Central memory CD8-positive, alpha-beta T cell (primary cell): Measurements from ENCODE around the gene SLC8A2.

Experiments
- ATAC-seq: fragments of 150-1000 bp; cut with Tn5 transposase; replicated peaks from 2 replicates; pipeline ENCODE4 v1.10.0; 2022; ENCODE audit warnings: mild to moderate bottlenecking, moderate FRiP score, moderate number of reproducible peaks; ENCODE audit not compliant: poor library complexity, severe bottlenecking; ENCODE audit errors: extremely low read depth
- DNase-seq, 2 donors: peaks; one replicate each; pipeline ENCODE4 v3.0.0; 2021; ENCODE audit warnings: low spot score in 2 of 2
- H3K27ac Mint-ChIP-seq: one replicate; pipeline ENCODE4 v1.8.0; 2022; ENCODE audit warnings: low read depth, mild to moderate bottlenecking, moderate library complexity, mixed read lengths
- H3K27me3 Mint-ChIP-seq: one replicate; pipeline ENCODE4 v1.8.0; 2022; ENCODE audit warnings: mixed read lengths
- H3K36me3 Mint-ChIP-seq: one replicate; pipeline ENCODE4 v1.8.0; 2022; ENCODE audit warnings: mild to moderate bottlenecking, moderate library complexity, mixed read lengths; ENCODE audit not compliant: insufficient read depth
- H3K4me1 Mint-ChIP-seq: one replicate; pipeline ENCODE4 v1.8.0; 2022; ENCODE audit warnings: mixed read lengths
- H3K4me3 Mint-ChIP-seq: one replicate; pipeline ENCODE4 v1.8.0; 2022; ENCODE audit warnings: mild to moderate bottlenecking, moderate library complexity, mixed read lengths
- H3K9me3 Mint-ChIP-seq: one replicate; pipeline ENCODE4 v1.8.0; 2022; ENCODE audit warnings: mixed read lengths

Gene SLC8A2

DNA sequence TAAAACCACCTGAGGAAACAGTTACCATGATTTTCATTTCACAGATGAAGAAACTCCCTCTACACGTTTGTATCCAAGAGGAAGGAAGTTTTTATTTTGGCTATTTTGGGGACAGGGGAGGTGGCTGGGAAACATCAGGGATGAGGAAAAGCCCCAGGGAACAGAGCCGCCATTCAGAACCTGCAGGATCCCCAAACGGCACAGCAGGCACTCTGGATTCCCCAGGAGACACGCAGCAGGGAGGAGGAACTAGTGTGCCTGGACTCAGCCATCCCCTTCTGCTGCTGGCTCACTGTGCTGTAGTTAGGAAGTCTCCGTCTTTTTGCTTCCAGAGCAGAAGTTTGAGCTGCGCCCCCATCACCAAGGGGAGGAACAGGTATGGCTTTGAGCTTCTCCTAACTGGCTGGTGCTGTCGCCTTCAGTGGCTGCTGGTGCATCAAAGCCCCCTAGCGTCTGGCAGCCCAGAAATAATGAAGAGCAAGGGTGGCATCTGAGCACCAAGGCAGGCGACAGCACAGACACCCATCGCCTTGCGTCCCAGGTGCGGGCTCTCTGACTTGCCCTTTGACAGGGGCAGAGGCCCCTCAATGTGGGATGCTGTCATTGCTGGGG lies 38.9 kb upstream of the SLC8A2 start:
- ATAC-seq = no peak
- no peaks in the 10 kb centered on the region for H3K9me3 Mint-ChIP-seq
- H3K36me3 Mint-ChIP-seq = peaks cover 31% of the 10 kb centered on the region
- peak overlapping the region; percentile 29 for H3K27ac Mint-ChIP-seq
- H3K4me1 Mint-ChIP-seq = peaks cover 70% of the 10 kb centered on the region
- no peak for DNase-seq
- H3K4me3 Mint-ChIP-seq = no peak overlapping the region
- no peaks in the 10 kb centered on the region for H3K27me3 Mint-ChIP-seq

DNA sequence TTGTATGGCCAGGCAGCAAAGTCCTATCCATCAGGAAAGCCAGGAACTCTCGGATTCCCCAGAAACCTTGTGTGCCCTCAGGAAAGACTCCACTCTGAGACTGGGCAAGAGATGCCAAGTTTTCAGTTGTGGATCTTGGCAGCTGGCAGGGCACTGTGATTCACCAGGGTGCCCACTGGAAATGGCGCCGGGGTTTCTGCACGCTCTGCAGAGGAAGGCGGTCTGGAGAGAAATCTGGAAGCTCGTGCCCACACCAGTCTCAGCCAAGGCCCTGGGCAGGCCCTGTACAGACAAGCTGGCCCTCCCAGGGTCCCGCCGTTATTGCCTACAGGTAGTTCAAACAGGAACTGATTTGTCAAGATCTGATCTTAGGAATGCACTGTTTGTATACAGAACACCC lies 38.3 kb upstream of the SLC8A2 start:
- peaks cover 70% of the 10 kb centered on the region for H3K4me1 Mint-ChIP-seq
- H3K36me3 Mint-ChIP-seq = peaks cover 27% of the 10 kb centered on the region
- no peak overlapping the region for H3K4me3 Mint-ChIP-seq
- no peaks in the 10 kb centered on the region for H3K9me3 Mint-ChIP-seq
- H3K27me3 Mint-ChIP-seq = no peaks in the 10 kb centered on the region
- no peak for DNase-seq
- H3K27ac Mint-ChIP-seq = peak overlapping the region; percentile 29
- no peak for ATAC-seq

DNA sequence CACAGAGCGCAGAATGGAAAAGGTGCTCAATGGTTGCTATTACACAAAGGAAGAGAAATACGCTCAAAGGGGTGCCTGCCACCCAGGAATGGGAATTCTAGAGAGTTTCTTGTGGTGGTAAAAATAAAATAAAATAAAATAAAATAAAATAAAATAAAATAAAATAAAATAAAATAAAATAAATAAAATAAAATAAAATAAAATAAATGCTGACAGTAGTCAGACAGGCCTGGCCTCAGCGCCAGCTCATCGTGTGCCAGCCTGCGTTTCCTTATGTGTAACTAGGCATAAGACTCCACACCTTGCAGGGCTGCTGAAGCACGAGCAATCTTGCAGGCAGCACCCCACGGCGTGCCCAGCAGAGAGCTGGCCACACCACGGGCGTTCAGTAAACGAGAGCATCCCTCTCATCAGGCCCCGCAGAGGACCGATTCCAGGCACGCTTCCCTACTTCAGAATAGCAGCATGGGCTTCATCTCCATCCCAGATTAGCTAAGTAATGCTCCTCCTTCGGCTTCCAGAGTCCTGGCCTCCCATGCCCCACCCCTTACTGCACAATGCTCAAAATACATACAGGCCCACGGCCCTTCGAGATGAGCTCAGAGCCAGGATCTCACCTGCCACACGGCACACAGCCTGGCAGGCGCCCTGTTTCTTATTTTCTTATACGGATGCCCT lies 37.6 kb upstream of the SLC8A2 start:
- Mint-ChIP-seq H3K27ac (no peak overlapping the region), H3K36me3 (peaks cover 22% of the 10 kb centered on the region), H3K4me3 (no peak overlapping the region), H3K27me3 (no peaks in the 10 kb centered on the region), H3K9me3 (no peaks in the 10 kb centered on the region), H3K4me1 (peaks cover 68% of the 10 kb centered on the region)
- ATAC-seq (no peak), DNase-seq (no peak)

DNA sequence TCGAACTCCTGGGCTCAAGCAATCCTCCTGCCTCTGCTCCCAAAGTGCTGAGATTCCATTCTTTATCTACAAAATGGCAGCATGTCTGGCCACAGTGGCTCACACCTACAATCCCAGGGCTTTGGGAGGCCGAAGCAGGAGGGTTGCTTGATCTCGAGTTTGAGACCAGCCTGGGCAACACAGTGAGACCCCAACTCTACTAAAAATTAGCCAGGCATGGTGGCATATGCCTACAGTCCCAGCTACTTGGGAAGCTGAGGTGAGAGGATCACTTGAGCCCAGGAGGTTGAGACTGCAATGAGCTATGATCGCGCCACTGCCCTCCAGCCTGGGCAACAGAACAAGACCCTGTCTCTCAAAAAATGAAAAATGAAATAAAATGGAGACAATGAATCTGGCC lies 37.0 kb upstream of the SLC8A2 start:
- H3K4me1 Mint-ChIP-seq = peaks cover 62% of the 10 kb centered on the region
- H3K27me3 Mint-ChIP-seq = no peaks in the 10 kb centered on the region
- H3K4me3 Mint-ChIP-seq = no peak overlapping the region
- no peak overlapping the region for H3K27ac Mint-ChIP-seq
- H3K36me3 Mint-ChIP-seq = peaks cover 22% of the 10 kb centered on the region
- DNase-seq (no peak), ATAC-seq (no peak)
- H3K9me3 Mint-ChIP-seq = no peaks in the 10 kb centered on the region

DNA sequence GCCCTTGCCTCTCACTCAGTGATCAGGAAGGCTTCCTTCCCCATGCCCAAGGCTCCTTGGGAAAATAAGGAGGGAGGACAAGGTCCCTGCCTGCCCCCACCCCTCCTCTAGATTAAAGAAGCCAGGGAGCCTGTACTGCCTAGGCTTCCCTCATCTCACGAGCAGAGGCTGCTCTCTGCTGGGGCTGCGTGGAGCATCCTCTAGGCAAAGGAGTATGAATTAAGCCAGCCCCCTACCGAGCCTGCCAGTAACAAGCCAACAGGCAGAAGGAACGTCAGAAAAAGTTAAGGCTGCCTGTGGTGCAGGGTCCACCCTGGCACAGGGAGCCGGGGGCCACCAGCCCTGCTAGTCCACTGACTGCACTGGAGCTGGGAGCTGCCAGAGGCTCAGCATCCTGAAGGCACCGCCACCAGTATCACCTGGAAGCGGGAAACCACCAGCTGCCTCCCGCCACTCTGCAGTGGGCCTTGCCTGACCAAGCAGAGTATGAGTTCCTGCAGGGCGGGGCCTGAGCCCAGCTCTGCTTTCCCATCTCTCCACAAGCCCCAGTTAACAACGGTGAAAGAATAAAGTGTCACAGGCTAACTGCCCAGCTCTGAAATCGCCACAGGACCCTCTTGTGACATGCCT lies 36.3 kb upstream of the SLC8A2 start:
- peaks cover 62% of the 10 kb centered on the region for H3K4me1 Mint-ChIP-seq
- H3K27me3 Mint-ChIP-seq = no peaks in the 10 kb centered on the region
- H3K36me3 Mint-ChIP-seq = peaks cover 24% of the 10 kb centered on the region
- H3K27ac Mint-ChIP-seq = peak overlapping the region; percentile 38
- no peak overlapping the region for H3K4me3 Mint-ChIP-seq
- no peaks in the 10 kb centered on the region for H3K9me3 Mint-ChIP-seq
- no peak for ATAC-seq
- no peak for DNase-seq

DNA sequence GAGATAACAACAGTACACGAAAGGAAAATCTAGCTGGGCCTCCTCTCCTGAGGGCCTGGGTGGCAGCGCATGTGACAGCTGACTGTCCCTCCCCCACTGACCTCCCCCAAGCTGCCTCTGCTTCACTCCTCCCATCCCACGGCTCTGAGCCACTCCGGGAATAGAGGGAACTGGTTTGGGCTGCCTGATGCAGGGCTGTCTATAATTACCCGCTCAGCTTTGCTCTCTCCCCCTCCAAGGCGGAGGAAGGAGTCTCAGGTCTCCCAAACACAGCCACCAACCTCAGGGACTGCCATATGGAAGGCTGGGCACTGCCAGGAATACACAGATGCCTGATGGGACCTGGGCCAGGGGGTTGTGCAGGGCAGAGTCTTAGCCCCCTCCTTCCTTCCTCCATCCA lies 35.3 kb upstream of the SLC8A2 start:
- peaks cover 52% of the 10 kb centered on the region for H3K4me1 Mint-ChIP-seq
- H3K9me3 Mint-ChIP-seq = no peaks in the 10 kb centered on the region
- no peaks in the 10 kb centered on the region for H3K27me3 Mint-ChIP-seq
- DNase-seq (no peak), ATAC-seq (no peak)
- H3K27ac Mint-ChIP-seq = peak overlapping the region; percentile 57
- H3K36me3 Mint-ChIP-seq = peaks cover 20% of the 10 kb centered on the region
- H3K4me3 Mint-ChIP-seq = no peak overlapping the region

DNA sequence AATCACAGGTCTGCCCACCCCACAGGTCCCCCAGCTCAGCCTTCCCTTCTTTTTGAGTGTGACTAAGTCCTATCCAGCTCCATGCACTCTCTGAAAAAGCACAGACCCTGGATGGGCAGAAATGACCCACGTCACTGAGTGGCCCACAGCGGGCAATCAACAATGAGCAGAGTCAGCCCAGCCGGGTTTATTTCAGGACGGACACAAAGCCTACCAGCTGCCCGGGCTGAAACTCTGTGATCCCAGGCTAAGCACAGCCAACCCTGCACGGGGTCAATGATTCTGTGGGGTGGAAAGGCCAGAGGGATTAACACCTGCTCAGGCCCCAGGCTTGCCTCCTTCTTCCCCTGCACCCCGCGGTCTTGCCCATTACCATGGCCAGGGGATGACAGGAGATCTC lies 34.8 kb upstream of the SLC8A2 start:
- H3K4me1 Mint-ChIP-seq = peaks cover 51% of the 10 kb centered on the region
- ATAC-seq = no peak
- H3K4me3 Mint-ChIP-seq = no peak overlapping the region
- no peaks in the 10 kb centered on the region for H3K27me3 Mint-ChIP-seq
- no peak overlapping the region for H3K27ac Mint-ChIP-seq
- no peaks in the 10 kb centered on the region for H3K9me3 Mint-ChIP-seq
- peaks cover 23% of the 10 kb centered on the region for H3K36me3 Mint-ChIP-seq
- no peak for DNase-seq

DNA sequence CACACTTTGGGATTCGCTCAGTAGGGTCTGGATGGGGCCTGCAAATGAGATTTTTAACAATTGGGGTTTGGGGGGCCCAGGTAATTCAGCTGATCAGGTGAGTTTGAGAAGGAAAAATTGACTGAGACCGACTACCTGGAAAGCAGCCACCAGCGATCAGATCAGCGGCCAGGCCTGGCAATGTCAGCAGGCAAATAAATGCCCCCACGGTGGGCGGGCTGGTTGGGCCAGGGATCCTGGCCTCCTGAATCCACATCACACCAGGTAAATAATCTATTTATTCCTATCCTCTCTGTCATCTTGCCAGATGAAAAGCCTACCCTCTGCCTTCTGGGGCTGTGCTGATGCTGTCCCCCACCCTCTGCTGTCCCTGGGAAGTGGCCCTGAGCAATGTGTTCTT lies 33.8 kb upstream of the SLC8A2 start:
- ATAC-seq (no peak), DNase-seq (no peak)
- Mint-ChIP-seq H3K27ac (no peak overlapping the region), H3K27me3 (no peaks in the 10 kb centered on the region), H3K4me1 (peaks cover 42% of the 10 kb centered on the region), H3K4me3 (no peak overlapping the region), H3K36me3 (peaks cover 22% of the 10 kb centered on the region), H3K9me3 (no peaks in the 10 kb centered on the region)

DNA sequence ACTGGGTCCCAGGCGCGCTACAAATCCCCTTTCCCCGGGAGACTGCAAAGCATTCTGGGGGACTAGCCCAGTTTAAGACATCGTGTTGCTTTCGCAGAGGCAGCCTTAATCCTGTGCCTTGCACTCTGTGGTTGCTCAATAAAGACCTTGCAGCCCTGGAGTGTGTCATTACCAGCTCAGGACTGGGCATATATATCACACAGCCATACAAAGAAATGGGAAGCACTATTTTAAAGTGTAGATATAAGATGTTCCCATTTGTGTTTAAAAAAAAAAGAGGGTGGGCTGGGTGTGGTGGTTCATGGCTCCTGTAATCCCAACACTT lies 32.1 kb upstream of the SLC8A2 start:
- Mint-ChIP-seq H3K36me3 (peaks cover 15% of the 10 kb centered on the region), H3K27ac (no peak overlapping the region), H3K27me3 (no peaks in the 10 kb centered on the region), H3K4me3 (no peak overlapping the region), H3K9me3 (no peaks in the 10 kb centered on the region), H3K4me1 (peaks cover 29% of the 10 kb centered on the region)
- DNase-seq = no peak
- ATAC-seq = no peak

DNA sequence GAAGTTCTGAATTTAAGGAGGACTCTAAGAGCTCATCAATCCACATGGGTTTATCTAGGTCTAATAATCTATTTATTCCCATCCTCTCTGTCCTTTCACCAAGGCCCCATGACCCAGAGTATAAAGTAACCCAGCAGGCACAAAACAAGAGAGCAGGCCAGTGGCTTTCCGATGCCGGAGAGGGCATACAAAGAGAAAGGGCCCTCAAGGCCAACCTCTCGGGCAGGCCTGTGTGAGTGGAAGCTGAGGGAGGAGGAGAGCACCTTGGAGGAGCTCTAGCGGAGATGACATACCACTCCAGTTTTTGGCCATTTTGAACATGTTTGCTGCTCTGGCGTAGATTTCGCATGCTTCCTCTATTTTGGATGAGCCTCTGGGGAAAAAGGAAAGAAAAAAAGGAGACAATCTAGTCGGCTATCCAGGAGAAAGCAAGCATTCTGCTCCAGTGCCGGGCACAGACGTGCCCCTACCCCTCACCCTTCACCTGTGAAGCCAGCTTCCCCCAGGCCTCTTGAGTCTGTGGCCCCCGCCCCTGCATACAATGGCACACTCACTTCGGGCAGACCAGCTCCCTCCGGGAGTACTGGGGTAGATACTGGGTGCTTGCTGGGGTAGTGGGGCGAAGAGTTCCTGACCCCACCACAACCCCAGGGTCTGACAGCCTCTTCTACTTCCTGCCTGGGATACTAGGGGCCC lies 31.6 kb upstream of the SLC8A2 start:
- no peaks in the 10 kb centered on the region for H3K27me3 Mint-ChIP-seq
- H3K9me3 Mint-ChIP-seq = no peaks in the 10 kb centered on the region
- peaks cover 17% of the 10 kb centered on the region for H3K36me3 Mint-ChIP-seq
- ATAC-seq (no peak), DNase-seq (no peak)
- no peak overlapping the region for H3K4me3 Mint-ChIP-seq
- peaks cover 29% of the 10 kb centered on the region for H3K4me1 Mint-ChIP-seq
- H3K27ac Mint-ChIP-seq = peak overlapping the region; percentile 59

DNA sequence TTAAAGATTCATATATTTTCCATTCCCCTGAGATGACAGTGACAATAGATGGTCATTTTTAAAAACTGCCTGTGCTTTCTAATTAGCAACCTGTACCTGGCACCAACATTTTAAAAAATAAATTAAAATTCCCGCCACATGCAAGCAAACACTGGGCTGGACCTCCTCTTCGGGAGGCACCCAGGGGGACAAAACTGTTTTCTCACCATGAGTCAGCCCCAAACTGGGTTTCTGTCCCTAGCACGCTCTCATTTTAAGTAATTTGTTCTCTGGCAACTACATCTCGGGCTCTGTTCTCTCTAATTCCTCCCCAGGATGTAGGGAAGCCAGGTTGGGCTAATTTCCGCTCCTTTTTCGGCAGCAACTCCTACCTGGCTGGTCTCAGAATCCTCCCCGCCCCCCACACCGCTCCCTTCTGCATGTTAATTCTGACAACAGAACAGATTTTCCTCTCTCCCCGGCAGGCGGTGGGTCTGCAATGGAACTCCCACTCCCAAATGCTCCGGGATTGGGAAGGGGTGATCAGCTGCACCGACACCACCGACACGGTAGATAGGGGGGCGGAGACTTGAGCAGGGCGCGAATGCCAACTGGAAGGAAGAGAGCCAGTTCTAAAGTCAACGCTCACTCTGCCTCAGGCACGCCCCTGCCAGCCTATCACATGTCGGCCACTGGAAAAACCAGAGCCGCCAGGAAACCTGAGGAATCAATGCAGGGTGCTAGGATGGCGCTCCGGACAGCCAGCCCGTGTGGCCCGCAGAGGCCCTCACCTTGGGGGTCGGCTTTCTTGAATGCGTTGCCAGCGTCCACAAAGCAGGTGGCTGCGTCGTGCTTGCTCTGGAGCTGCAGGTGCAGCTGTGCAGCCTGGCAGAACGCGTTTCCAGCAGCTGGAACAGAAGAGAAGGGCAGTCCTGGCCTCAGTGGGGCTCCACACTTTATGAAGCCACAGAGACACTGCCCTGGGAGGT lies 28.5 kb upstream of the SLC8A2 start:
- DNase-seq (no peak), ATAC-seq (no peak)
- Mint-ChIP-seq H3K27ac (no peak overlapping the region), H3K4me1 (peaks cover 27% of the 10 kb centered on the region), H3K27me3 (no peaks in the 10 kb centered on the region), H3K9me3 (no peaks in the 10 kb centered on the region), H3K36me3 (peaks cover 19% of the 10 kb centered on the region), H3K4me3 (no peak overlapping the region)

DNA sequence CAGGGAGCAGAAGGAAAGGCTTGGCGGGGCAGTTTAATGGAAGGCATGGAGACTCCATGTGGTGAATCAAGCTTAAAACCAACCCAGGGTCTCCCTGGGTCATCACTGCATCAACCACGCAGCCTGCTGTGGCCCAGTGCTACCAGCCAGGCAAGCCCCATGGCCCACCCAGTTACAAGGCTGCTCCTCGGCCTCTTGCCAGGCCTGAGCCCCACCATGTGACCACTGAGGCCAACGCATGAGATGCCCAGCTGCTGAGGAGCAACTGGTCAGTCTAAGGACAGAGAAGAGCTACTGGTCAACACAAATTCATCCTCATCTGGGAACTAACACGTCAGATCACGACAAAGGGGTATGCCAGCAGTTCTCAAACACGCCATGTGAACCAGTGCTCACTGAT lies 27.7 kb upstream of the SLC8A2 start:
- no peaks in the 10 kb centered on the region for H3K27me3 Mint-ChIP-seq
- DNase-seq (no peak), ATAC-seq (no peak)
- H3K4me3 Mint-ChIP-seq = no peak overlapping the region
- H3K4me1 Mint-ChIP-seq = peaks cover 21% of the 10 kb centered on the region
- H3K9me3 Mint-ChIP-seq = no peaks in the 10 kb centered on the region
- peaks cover 22% of the 10 kb centered on the region for H3K36me3 Mint-ChIP-seq
- H3K27ac Mint-ChIP-seq = no peak overlapping the region
